HEK293 (cell line): ENCODE data around the gene SLX1A.
"Not testable (repeated sequence)": the region's sequence is repeated elsewhere in the genome, so short reads cannot be mapped to it uniquely, and the experiment has no call there.

Source experiments
- CTCF ChIA-PET: fragments of 350-600 bp; formaldehyde crosslinking; extraction: SDS; loops from one replicate; lab custom pipeline; 2021; ENCODE audit warnings: antibody characterized with exemption; lab: Yijun Ruan, JAX
- POLR2A ChIA-PET: fragments of 300-600 bp; formaldehyde crosslinking; extraction: SDS; loops from one replicate; lab custom pipeline; 2020; ENCODE audit warnings: antibody characterized with exemption, inconsistent platforms; lab: Yijun Ruan, JAX
- H3K27ac ChIP-seq: fragments of 200-500 bp; sonication (Bioruptor generic); 2 replicates; pipeline ENCODE4 v1.5.1; 2014; ENCODE audit warnings: low read depth, low read length, control low read depth, inconsistent platforms; ENCODE audit errors: extremely low read depth
- H3K36me3 ChIP-seq, 2 experiments: fragments of 200-500 bp in 1 of 2; sonication (Bioruptor generic) in 1 of 2; 1 replicate in 1 of 2; 2 replicates in 1 of 2; pipeline ENCODE4 v1.5.1; 2014 to 2017; ENCODE audit warnings: inconsistent platforms in 2 of 2, low read length in 2 of 2; ENCODE audit not compliant: control insufficient read depth in 2 of 2, insufficient read depth in 1 of 2
- H3K4me1 ChIP-seq: fragments of 200-500 bp; sonication (Bioruptor generic); 2 replicates; pipeline ENCODE4 v1.5.1; 2014; ENCODE audit warnings: mild to moderate bottlenecking, low read length, inconsistent platforms; ENCODE audit not compliant: control insufficient read depth, insufficient read depth
- H3K4me3 ChIP-seq: 2 replicates; pipeline ENCODE4 v1.5.1; 2011; ENCODE audit warnings: low read depth, mild to moderate bottlenecking, control low read depth, low read length, moderate library complexity
- H3K9me3 ChIP-seq: fragments of 200-500 bp; sonication (Bioruptor generic); 2 replicates; pipeline ENCODE4 v1.5.1; 2014; ENCODE audit warnings: low read depth, low read length, inconsistent platforms; ENCODE audit not compliant: control insufficient read depth, insufficient read depth
- BCL11A ChIP-seq: fragments of 450-650 bp; formaldehyde crosslinking; IDR thresholded peaks from 2 replicates; pipeline ENCODE4 v1.5.1; 2016; ENCODE audit warnings: low read depth, missing biosample characterization, missing genetic modification characterization
- GFI1B ChIP-seq: fragments of 450-650 bp; formaldehyde crosslinking; IDR thresholded peaks from 2 replicates; pipeline ENCODE4 v1.5.1; 2016; ENCODE audit warnings: missing biosample characterization, missing genetic modification characterization
- KLF1 ChIP-seq: fragments of 450-650 bp; formaldehyde crosslinking; IDR thresholded peaks from 2 replicates; pipeline ENCODE4 v1.5.1; 2016; ENCODE audit warnings: missing biosample characterization, missing genetic modification characterization
- KLF16 ChIP-seq: fragments of 450-650 bp; formaldehyde crosslinking; IDR thresholded peaks from 2 replicates; pipeline ENCODE4 v1.5.1; 2017; ENCODE audit warnings: missing biosample characterization, missing genetic modification characterization
- OVOL3 ChIP-seq: fragments of 450-650 bp; formaldehyde crosslinking; IDR thresholded peaks from 2 replicates; pipeline ENCODE4 v1.5.1; 2016; ENCODE audit warnings: missing biosample characterization, missing genetic modification characterization
- RBAK ChIP-seq: fragments of 450-650 bp; formaldehyde crosslinking; IDR thresholded peaks from 2 replicates; pipeline ENCODE4 v1.5.1; 2016; ENCODE audit warnings: missing biosample characterization, missing genetic modification characterization
- SP7 ChIP-seq: fragments of 450-650 bp; formaldehyde crosslinking; IDR thresholded peaks from 2 replicates; pipeline ENCODE4 v1.5.1; 2016; ENCODE audit warnings: missing biosample characterization, missing genetic modification characterization
- YY1 ChIP-seq: fragments of 450-650 bp; formaldehyde crosslinking; IDR thresholded peaks from 2 replicates; pipeline ENCODE4 v1.5.1; 2018; ENCODE audit warnings: missing biosample characterization, missing genetic modification characterization
- ZBTB17 ChIP-seq: fragments of 450-650 bp; formaldehyde crosslinking; IDR thresholded peaks from 2 replicates; pipeline ENCODE4 v1.5.1; 2016; ENCODE audit warnings: missing biosample characterization, missing genetic modification characterization
- ZFP3 ChIP-seq: fragments of 450-650 bp; formaldehyde crosslinking; IDR thresholded peaks from 2 replicates; pipeline ENCODE4 v1.5.1; 2016; ENCODE audit warnings: low read depth, missing biosample characterization, missing genetic modification characterization
- ZNF174 ChIP-seq: fragments of 450-650 bp; formaldehyde crosslinking; IDR thresholded peaks from 2 replicates; pipeline ENCODE4 v1.5.0; 2017; ENCODE audit warnings: missing biosample characterization, mild to moderate bottlenecking, missing genetic modification characterization
- ZNF280C ChIP-seq: fragments of 450-650 bp; formaldehyde crosslinking; IDR thresholded peaks from 2 replicates; pipeline ENCODE4 v1.5.1; 2016; ENCODE audit warnings: missing biosample characterization, missing genetic modification characterization
- ZNF354C ChIP-seq: fragments of 450-650 bp; formaldehyde crosslinking; IDR thresholded peaks from 2 replicates; pipeline ENCODE4 v1.5.1; 2016; ENCODE audit warnings: missing biosample characterization, missing genetic modification characterization, low read depth, borderline replicate concordance
- ZNF37A ChIP-seq: fragments of 450-650 bp; IDR thresholded peaks from 2 replicates; pipeline ENCODE4 v1.5.1; 2018; ENCODE audit warnings: missing biosample characterization, missing genetic modification characterization
- ZNF391 ChIP-seq: fragments of 450-650 bp; formaldehyde crosslinking; IDR thresholded peaks from 2 replicates; pipeline ENCODE4 v1.5.1; 2016; ENCODE audit warnings: low read depth, missing biosample characterization, missing genetic modification characterization, borderline replicate concordance
- ZNF473 ChIP-seq: fragments of 450-650 bp; formaldehyde crosslinking; IDR thresholded peaks from 2 replicates; pipeline ENCODE4 v1.5.1; 2017; ENCODE audit warnings: missing biosample characterization, missing genetic modification characterization
- ZNF510 ChIP-seq: fragments of 450-650 bp; formaldehyde crosslinking; IDR thresholded peaks from 2 replicates; pipeline ENCODE4 v1.5.1; 2018; ENCODE audit warnings: mild to moderate bottlenecking, missing genetic modification characterization, missing biosample characterization; ENCODE audit not compliant: insufficient replicate concordance
- ZNF623 ChIP-seq: fragments of 450-650 bp; formaldehyde crosslinking; IDR thresholded peaks from 2 replicates; pipeline ENCODE4 v1.5.1; 2016; ENCODE audit warnings: missing biosample characterization, missing genetic modification characterization
- ZNF626 ChIP-seq: fragments of 450-650 bp; sonication (Bioruptor Pico); formaldehyde crosslinking; IDR thresholded peaks from 2 replicates; pipeline ENCODE4 v1.5.1; 2018; ENCODE audit warnings: missing biosample characterization, missing genetic modification characterization, inconsistent platforms
- ZNF629 ChIP-seq: fragments of 450-650 bp; formaldehyde crosslinking; IDR thresholded peaks from 2 replicates; pipeline ENCODE4 v1.5.1; 2017; ENCODE audit warnings: missing biosample characterization, missing genetic modification characterization
- ZNF645 ChIP-seq: fragments of 450-650 bp; formaldehyde crosslinking; IDR thresholded peaks from 2 replicates; pipeline ENCODE4; 2016; ENCODE audit warnings: missing biosample characterization, missing genetic modification characterization
- ZNF747 ChIP-seq: fragments of 450-650 bp; formaldehyde crosslinking; IDR thresholded peaks from 2 replicates; pipeline ENCODE4 v1.5.1; 2016; ENCODE audit warnings: missing biosample characterization, missing genetic modification characterization
- ZSCAN5A ChIP-seq: fragments of 450-650 bp; formaldehyde crosslinking; IDR thresholded peaks from 2 replicates; pipeline ENCODE4 v1.5.1; 2016; ENCODE audit warnings: missing biosample characterization, missing genetic modification characterization
- ZXDB ChIP-seq: fragments of 450-650 bp; formaldehyde crosslinking; IDR thresholded peaks from 2 replicates; pipeline ENCODE4 v1.5.1; 2016; ENCODE audit warnings: missing biosample characterization, missing genetic modification characterization

SLX1A gene

GRCh38 chr16:30193615-30194014 lies at the start of gene SLX1A, which contains the start of gene BOLA2B:
Gene SLX1A (plus strand): TSS chr16:30193875. CDS start chr16:30194085, 210 bp downstream.
Gene BOLA2B (minus strand): TSS chr16:30193666. CDS start chr16:30193595, 71 bp downstream.
- CTCF ChIA-PET, H3K4me1 ChIP-seq, POLR2A ChIA-PET, H3K36me3 ChIP-seq, H3K27ac ChIP-seq, H3K9me3 ChIP-seq: not testable (repeated sequence)
- H3K4me3 ChIP-seq: peak within 1 kb of the TSS; percentile 30

GRCh38 chr16:30144017-30144416 lies 49.7 kb upstream of the SLX1A start:
- Histone ChIP-seq H3K4me1 (no peaks in the 10 kb centered on the region), H3K4me3 (no peak overlapping the region), H3K9me3 (no peaks in the 10 kb centered on the region)
- no peak for TF ChIP-seq RBAK (tag by site-specific recombination)
- no peak for TF ChIP-seq ZNF747 (tag by site-specific recombination)
- no peak for TF ChIP-seq ZNF510 (tag by site-specific recombination)
- no peak for TF ChIP-seq ZNF473 (tag by site-specific recombination)
- TF ChIP-seq ZNF174 (tag by site-specific recombination): no peak
- no peak for TF ChIP-seq ZSCAN5A
- no peak for TF ChIP-seq KLF1 (tag by site-specific recombination)
- no peak for TF ChIP-seq ZNF354C (tag by site-specific recombination)
- TF ChIP-seq ZNF626 (tag by site-specific recombination): no peak
- TF ChIP-seq ZNF391 (tag by site-specific recombination): no peak
- no peak for TF ChIP-seq OVOL3 (tag by site-specific recombination)
- no peak for TF ChIP-seq YY1 (tag by site-specific recombination)
- TF ChIP-seq KLF16 (tag by site-specific recombination): no peak
- no peak for TF ChIP-seq SP7 (tag by site-specific recombination)
- TF ChIP-seq ZNF280C: no peak
- TF ChIP-seq ZFP3 (tag by site-specific recombination): no peak
- no peak for TF ChIP-seq GFI1B (tag by site-specific recombination)
- TF ChIP-seq ZBTB17 (tag by site-specific recombination): no peak
- TF ChIP-seq, all 188 proteins: peak for 0
- Histone ChIP-seq H3K27ac (no peak overlapping the region), H3K36me3 (no peaks in the 10 kb centered on the region)
- ChIA-PET CTCF (no interaction called here), POLR2A (no interaction called here)

GRCh38 chr16:30144917-30145316 lies 48.8 kb upstream of the SLX1A start:
- TF ChIP-seq ZNF623 (tag by site-specific recombination) (peak; percentile 20; the same call in 1 of the 2 replicates), ZXDB (tag by site-specific recombination) (no peak), ZNF629 (no peak), ZNF37A (tag by site-specific recombination) (no peak), BCL11A (no peak), ZNF645 (tag by site-specific recombination) (no peak)
- POLR2A ChIA-PET: interaction anchor here (0.6 kb wide), 1 partner anchor 9 kb away, joined by 5 read pairs; no protein-coding TSS in a partner anchor
- no peaks in the 10 kb centered on the region for H3K4me1 ChIP-seq
- no peak overlapping the region for H3K4me3 ChIP-seq
- CTCF ChIA-PET: interaction anchor here (0.9 kb wide), 1 partner anchor 470 kb away, joined by 3 read pairs; no protein-coding TSS in a partner anchor
- no peaks in the 10 kb centered on the region for H3K9me3 ChIP-seq
- no peak overlapping the region for H3K27ac ChIP-seq
- no peaks in the 10 kb centered on the region for H3K36me3 ChIP-seq
